HepG2 (cell line): ENCODE measurements around the gene ZNF322. TPM values are rescaled to one million over a fixed set of nuclear protein-coding genes. Genes with fewer than 3 reads are reported as not detected.
A peak's percentile ranks its signal among the peaks of the same experiment; 100 is the strongest.

Experiments used
- AHR ChIP-seq: IDR thresholded peaks from 2 replicates; pipeline ENCODE4 v1.6.1; 2018; ENCODE audit warnings: missing genetic modification reagents, missing compliant biosample characterization
- CBX2 ChIP-seq, 2 experiments: fragments of 200-600 bp in 1 of 2; sonication (generic); formaldehyde crosslinking in 1 of 2; IDR thresholded peaks; 2 replicates each; pipeline versions ENCODE4 v1.7.0 to v1.8.1; 2018 to 2022; ENCODE audit warnings: low read depth in 2 of 2, low read length in 1 of 2, mild to moderate bottlenecking in 1 of 2, missing genetic modification reagents in 1 of 2
- CREB1 ChIP-seq, 2 experiments: fragments of 450-650 bp in 1 of 2; IDR thresholded peaks; 2 replicates each; pipeline ENCODE4 v1.6.1; 2016 to 2017; ENCODE audit warnings: control low read depth in 1 of 2, mild to moderate bottlenecking in 1 of 2, missing compliant biosample characterization in 1 of 2, missing genetic modification characterization in 1 of 2
- DNMT3B ChIP-seq: conservative IDR thresholded peaks from 2 replicates; pipeline ENCODE4 v1.6.1; 2016; ENCODE audit warnings: missing biosample characterization, control low read depth
- ELF3 ChIP-seq: IDR thresholded peaks from 2 replicates; pipeline ENCODE4 v1.6.1; 2016; ENCODE audit warnings: missing genetic modification reagents, missing compliant biosample characterization
- FOXC1 ChIP-seq: sonication (generic); formaldehyde crosslinking; IDR thresholded peaks from 2 replicates; pipeline ENCODE4 v1.8.0; 2022; ENCODE audit warnings: mild to moderate bottlenecking, missing genetic modification reagents, borderline replicate concordance
- FOXK2 ChIP-seq: fragments of 450-650 bp; IDR thresholded peaks from 2 replicates; pipeline ENCODE4 v1.6.1; 2016
- KDM3A ChIP-seq: IDR thresholded peaks from 2 replicates; pipeline ENCODE4 v1.6.1; 2018; ENCODE audit warnings: low read depth, missing compliant biosample characterization
- MEF2D ChIP-seq: sonication (generic); formaldehyde crosslinking; IDR thresholded peaks from 2 replicates; pipeline ENCODE4 v1.5.1; 2020; ENCODE audit warnings: mild to moderate bottlenecking, missing genetic modification reagents
- NR2F6 ChIP-seq, 2 experiments: IDR thresholded peaks; 2 replicates each; pipeline ENCODE4 v1.6.1; 2016; ENCODE audit warnings: antibody characterized with exemption in 1 of 2, mild to moderate bottlenecking in 1 of 2
- PHF20 ChIP-seq: sonication (generic); formaldehyde crosslinking; IDR thresholded peaks from 2 replicates; pipeline ENCODE4 v1.5.0; 2020; ENCODE audit warnings: mild to moderate bottlenecking, missing genetic modification reagents
- RXRB ChIP-seq: IDR thresholded peaks from 2 replicates; pipeline ENCODE4 v1.6.1; 2016; ENCODE audit warnings: borderline replicate concordance, missing genetic modification reagents, missing compliant biosample characterization
- ZBTB10 ChIP-seq: sonication (generic); formaldehyde crosslinking; IDR thresholded peaks from 2 replicates; pipeline ENCODE4 v1.4.0; 2020; ENCODE audit warnings: missing genetic modification reagents, borderline replicate concordance
- ZBTB25 ChIP-seq: IDR thresholded peaks from 2 replicates; pipeline ENCODE4 v1.6.1; 2018; ENCODE audit warnings: missing genetic modification reagents
- ZFP36L2 ChIP-seq: sonication (generic); formaldehyde crosslinking; IDR thresholded peaks from 2 replicates; pipeline ENCODE4 v1.4.0; 2020; ENCODE audit warnings: missing genetic modification reagents
- ZNF282 ChIP-seq: fragments of 450-650 bp; IDR thresholded peaks from 2 replicates; pipeline ENCODE4 v1.6.1; 2018; ENCODE audit not compliant: partially characterized antibody
- ZNF317 ChIP-seq: sonication (generic); formaldehyde crosslinking; IDR thresholded peaks from 2 replicates; pipeline ENCODE4 v1.5.0; 2020; ENCODE audit warnings: mild to moderate bottlenecking, missing genetic modification reagents
- ZNF329 ChIP-seq: sonication (generic); formaldehyde crosslinking; IDR thresholded peaks from 2 replicates; pipeline ENCODE4 v1.9.0; 2021; ENCODE audit warnings: low read depth, mild to moderate bottlenecking, missing genetic modification reagents
- ZNF432 ChIP-seq: sonication (generic); formaldehyde crosslinking; IDR thresholded peaks from 2 replicates; pipeline ENCODE4 v1.5.0; 2020; ENCODE audit warnings: missing genetic modification reagents, mild to moderate bottlenecking, borderline replicate concordance
- ZNF460 ChIP-seq: sonication (generic); formaldehyde crosslinking; IDR thresholded peaks from 2 replicates; pipeline ENCODE4 v1.5.1; 2020; ENCODE audit warnings: missing genetic modification reagents, mild to moderate bottlenecking, borderline replicate concordance
- ZNF503 ChIP-seq: sonication (generic); formaldehyde crosslinking; IDR thresholded peaks from 2 replicates; pipeline ENCODE4 v1.4.0; 2020; ENCODE audit warnings: missing genetic modification reagents
- ZNF549 ChIP-seq: sonication (generic); formaldehyde crosslinking; IDR thresholded peaks from 2 replicates; pipeline ENCODE4 v1.5.0; 2020; ENCODE audit warnings: missing genetic modification reagents
- ZNF615 ChIP-seq: sonication (generic); formaldehyde crosslinking; IDR thresholded peaks from 2 replicates; pipeline ENCODE4 v1.5.0; 2020; ENCODE audit warnings: mild to moderate bottlenecking, missing genetic modification reagents, borderline replicate concordance
- polyA plus RNA-seq, 8 experiments: library from polyadenylated mRNA; depleted of rRNA in 3 of 8; stranded (reverse) in 7 of 8; unstranded in 1 of 8; fragments of >200 nt; fragmentation: Illumina TruSeq in 4 of 8; extraction: Trizol in 4 of 8; gene quantifications; 2 replicates each; pipeline versions ENCODE4 v1.2.1 to v1.2.3, GENCODE V29; 2011 to 2016; ENCODE audit warnings: low read depth in 4 of 8, missing spikeins in 1 of 8, mixed read lengths in 1 of 8; ENCODE audit not compliant: insufficient read depth in 1 of 8
- total RNA-seq, 5 experiments: library from RNA; depleted of rRNA; stranded (reverse); fragments of >200 nt; fragmentation: Illumina TruSeq; extraction: Trizol; gene quantifications; 2 replicates each; pipeline ENCODE4 v1.2.3, GENCODE V29; 2016; ENCODE audit warnings: low read depth in 1 of 5

ZNF322 gene
- total and polyA plus RNA-seq, 2 of the 13 experiments (the other 11 are each of a cell fraction or from before 2014, with no cell fraction given), result 8.3 to 22.8 TPM

GRCh38 chr6:26595669-26596269 is 63.8 kb downstream of the ZNF322 start (continued):
- TF ChIP-seq ZNF317, result peak; percentile 96
- TF ChIP-seq RXRB (CRISPR knock-in tag), result peak; percentile 75
- TF ChIP-seq ZNF432 (CRISPR knock-in tag), result no peak
- 0 out of 2 replicates have a peak, but pooled peaks have one; percentile 57 for TF ChIP-seq ZNF615
- no peak; the same call in 1 of the 2 replicates for TF ChIP-seq AHR (CRISPR knock-in tag)
- TF ChIP-seq ZFP36L2 (CRISPR knock-in tag), result no peak
- peak; percentile 84 for TF ChIP-seq ELF3 (CRISPR knock-in tag)
- peak; percentile 72; the same call in 1 of the 2 replicates for TF ChIP-seq MEF2D
- no peak for TF ChIP-seq FOXK2
- TF ChIP-seq FOXC1, result no peak
- no peak for TF ChIP-seq CREB1 (IDR thresholded peaks at IDR 0.05)
- TF ChIP-seq CREB1 (CRISPR knock-in tag; IDR thresholded peaks at IDR 0.05), result no peak
- TF ChIP-seq NR2F6 (IDR thresholded peaks at IDR 0.05), result peak; percentile 33; the same call in 1 of the 2 replicates
- peak; percentile 73; the same call in 1 of the 2 replicates for TF ChIP-seq NR2F6 (CRISPR knock-in tag; IDR thresholded peaks at IDR 0.05)
- no peak for TF ChIP-seq ZBTB10 (CRISPR knock-in tag)
- no peak; the same call in 1 of the 2 replicates for TF ChIP-seq ZBTB25 (CRISPR knock-in tag)
- TF ChIP-seq ZNF329 (CRISPR knock-in tag), result no peak
- no peak for TF ChIP-seq ZNF282
- TF ChIP-seq DNMT3B, result peak; percentile 86; the same call in 1 of the 2 replicates
- peak; percentile 61; the same call in 1 of the 2 replicates for TF ChIP-seq PHF20 (CRISPR knock-in tag)
- TF ChIP-seq ZNF503, result no peak; the same call in 1 of the 2 replicates
- TF ChIP-seq KDM3A (CRISPR knock-in tag), result peak; percentile 94; the same call in 1 of the 2 replicates
- TF ChIP-seq CBX2 (IDR thresholded peaks at IDR 0.05; ENCODE audit: low read depth, low read length), result no peak
- TF ChIP-seq CBX2 (CRISPR knock-in tag; IDR thresholded peaks at IDR 0.05; ENCODE audit: low read depth), result no peak
- TF ChIP-seq ZNF460 (CRISPR knock-in tag), result peak; percentile 67; the same call in 1 of the 2 replicates
- no peak for TF ChIP-seq ZNF549 (CRISPR knock-in tag)
